ENCODE measurements around the gene NCBP2.

Gene NCBP2

DNA sequence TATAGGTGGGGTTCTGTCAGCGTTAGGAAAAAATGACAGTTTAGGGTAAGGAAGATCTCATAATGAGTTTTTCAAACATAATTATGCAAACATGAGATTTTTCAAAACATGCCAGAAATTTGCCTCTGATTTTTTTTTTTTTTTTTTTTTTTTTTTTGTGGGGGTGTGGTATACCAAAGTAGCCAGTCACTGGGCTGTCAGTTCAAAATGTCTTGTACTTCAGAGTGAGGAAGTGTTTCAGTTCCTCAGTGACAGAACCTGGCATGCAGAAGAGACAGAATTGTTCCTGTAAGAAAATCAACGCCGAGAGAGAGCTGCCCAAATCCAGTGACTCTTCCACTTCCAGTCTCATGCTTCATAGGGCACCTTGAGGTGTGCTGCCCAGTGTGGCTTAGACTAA is 9.7 kb downstream of the NCBP2 start:
- DNase-seq = no peak

GRCh38 chr3:196931828-196932587 is 10.3 kb downstream of the NCBP2 start:
- no peak for DNase-seq

DNA sequence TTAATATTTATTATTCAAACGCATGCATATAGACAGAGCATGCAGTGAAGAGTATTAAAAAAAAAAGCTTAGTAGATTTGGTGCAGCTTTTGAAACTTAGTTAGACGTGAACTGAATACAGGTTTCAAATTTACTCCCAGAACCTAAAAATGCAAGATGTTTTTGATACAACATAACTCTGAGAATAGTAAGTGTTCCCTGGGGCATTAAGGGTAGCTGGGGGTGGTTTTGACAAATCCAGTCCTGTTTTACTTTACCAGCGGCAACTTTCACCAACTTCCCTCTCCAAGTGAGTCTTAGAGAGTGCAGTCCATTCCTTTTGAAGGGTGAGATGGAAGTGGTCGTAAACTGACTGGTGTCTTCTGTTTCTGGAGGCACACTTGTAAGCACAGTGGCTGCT is 11.2 kb downstream of the NCBP2 start:
- DNase-seq = no peak

DNA sequence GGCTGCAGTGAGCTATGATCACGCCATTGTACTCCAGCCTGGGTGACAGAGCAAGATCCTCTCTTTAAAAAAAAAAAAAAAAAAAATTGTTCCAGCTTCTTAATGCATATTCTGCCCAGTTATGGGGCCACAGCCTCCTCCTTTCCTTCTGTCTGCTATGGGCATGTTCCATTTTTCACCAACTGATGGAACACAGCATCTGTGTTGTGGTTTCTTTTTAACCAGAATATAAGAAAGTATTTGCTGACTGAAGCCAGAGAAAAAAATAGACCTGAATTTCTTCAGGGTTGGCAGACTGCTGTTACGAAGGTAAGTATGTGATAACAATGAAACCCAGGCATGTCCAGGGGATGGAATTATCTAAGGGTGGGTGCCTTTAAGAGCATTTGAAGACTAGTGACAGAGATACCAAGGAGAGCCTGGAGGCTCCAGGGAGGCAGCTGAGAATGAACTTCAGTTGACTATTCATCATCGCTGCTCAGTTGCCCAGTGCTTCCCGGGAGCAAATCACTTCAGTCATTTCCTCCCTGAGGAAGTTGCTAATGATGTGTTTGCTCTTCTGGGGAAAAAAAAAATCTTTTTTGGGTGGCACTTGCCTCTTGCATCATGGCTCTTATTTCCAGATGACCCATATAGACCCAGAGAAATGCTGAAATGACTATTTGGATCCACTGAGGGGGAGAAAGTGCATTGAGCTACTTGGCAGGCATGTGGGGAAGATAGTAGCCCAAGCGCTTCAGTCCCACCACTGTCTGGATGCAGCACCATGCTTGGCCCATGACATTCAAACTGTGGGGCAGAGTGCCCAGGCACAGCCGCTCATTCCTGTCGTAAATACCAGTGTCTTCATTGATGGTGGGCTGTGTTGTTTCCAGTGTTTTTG is 14.5 kb downstream of the NCBP2 start:
- DNase-seq = no peak

DNA sequence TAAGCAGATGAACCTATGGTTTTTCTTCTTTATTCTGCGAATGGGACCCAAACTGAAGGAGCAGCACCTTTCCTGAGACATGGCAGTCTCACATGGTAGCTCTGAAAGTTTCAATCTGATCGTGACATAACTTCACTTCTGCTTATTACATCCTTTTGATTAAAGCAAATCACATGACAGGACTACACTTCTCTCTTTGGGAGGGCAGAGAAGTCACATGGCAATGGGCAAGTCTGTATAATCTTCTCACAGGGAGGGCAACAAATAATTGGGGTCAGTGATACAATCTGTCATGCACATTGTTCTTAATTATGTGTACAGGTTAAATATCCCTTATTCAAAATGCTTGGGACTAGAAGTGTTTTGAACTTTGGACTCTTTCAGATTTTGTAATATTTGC is 21.6 kb downstream of the NCBP2 start:
- DNase-seq = no peak

GRCh38 chr3:196918968-196919367 is 23.4 kb downstream of the NCBP2 start:
- no peak for DNase-seq

- DNase-seq = no peak
Observed at GRCh38 chr3:196916995-196917394, 25.3 kb downstream of the NCBP2 start.

- DNase-seq = no peak
Observed at GRCh38 chr3:196916221-196916620, 26.1 kb downstream of the NCBP2 start.

DNA sequence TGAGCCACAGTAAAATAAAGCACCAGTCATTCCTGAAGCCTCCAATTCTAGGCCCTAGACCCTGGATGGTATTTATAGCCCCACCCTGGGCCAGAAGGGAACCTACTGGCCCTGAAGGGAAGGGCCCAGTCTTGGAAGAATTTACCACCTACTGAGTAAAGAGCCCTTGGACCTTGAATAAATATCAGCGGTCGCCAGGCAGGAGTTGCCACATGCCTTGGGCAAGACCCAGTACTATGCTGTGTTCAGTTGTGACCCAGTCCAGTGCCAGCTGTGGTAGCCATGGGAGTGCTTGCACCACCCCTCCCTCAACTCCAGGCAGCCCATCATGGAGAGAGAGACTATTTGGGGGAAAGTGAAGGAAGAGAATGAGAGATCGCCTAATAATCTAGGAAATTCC is 27.0 kb downstream of the NCBP2 start:
- no peak for DNase-seq

GRCh38 chr3:196914866-196915265 is 27.5 kb downstream of the NCBP2 start:
- DNase-seq = no peak

DNA sequence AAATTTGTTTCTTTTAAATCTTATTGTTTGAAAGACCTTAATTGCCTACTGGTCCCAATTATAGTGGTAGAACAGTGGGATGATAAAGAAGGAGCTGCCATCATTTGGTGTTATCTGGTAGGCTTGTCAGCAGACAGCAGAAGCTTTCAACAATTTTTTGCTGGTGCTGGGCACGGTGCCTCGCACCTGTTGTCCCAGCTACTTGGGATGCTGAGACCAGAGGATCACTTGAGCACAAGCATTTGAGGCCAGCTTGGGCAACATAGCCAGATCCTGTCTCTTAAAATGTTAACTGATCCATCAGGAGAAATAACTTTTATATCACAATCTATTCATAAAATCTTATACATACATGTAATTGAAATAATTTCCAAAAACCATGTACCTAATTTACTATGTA is 38.6 kb downstream of the NCBP2 start:
- no peak for DNase-seq

DNA sequence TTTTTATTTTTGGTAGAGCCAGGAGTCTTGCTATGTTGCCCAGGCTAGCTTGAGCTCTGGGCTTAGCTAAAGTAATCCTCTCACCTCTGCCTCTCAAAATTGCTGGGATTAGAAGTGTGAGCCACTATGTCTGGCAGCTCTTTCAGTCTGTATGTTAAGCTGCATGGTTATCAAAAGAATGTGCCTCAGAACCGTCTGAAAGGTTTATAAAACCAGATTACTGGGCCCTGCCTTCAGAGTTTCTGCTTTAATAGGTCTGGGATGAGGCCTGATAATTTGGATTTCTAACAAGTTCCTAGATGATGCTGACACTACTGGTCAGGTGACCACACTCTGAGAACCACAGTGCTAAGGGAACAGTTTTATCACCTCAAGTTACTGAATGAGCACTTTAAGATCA is 40.0 kb downstream of the NCBP2 start:
- no peak for DNase-seq

GRCh38 chr3:196901768-196902167 is 40.6 kb downstream of the NCBP2 start:
- DNase-seq = no peak

DNA sequence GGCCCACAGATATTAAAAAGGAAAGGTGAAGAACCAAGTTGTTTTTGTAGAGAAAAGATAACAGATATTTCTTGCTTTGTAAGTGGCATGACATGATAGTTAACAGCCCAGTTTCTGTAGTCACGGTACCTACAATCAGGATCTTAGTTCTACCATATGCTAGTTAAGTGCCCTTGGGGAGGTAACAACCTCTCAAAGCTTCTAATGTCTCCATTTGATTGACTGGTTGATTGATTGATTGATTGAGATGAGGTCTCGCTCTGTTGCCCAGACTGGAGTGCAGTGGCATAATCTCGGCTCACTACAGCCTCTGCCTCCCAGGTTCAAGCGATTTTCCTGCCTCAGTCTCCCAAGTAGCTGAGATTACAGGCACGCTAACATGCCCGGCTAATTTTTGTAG is 46.1 kb downstream of the NCBP2 start:
- no peak for DNase-seq

- no peak for DNase-seq
Observed at GRCh38 chr3:196894557-196895295, 47.6 kb downstream of the NCBP2 start.

GRCh38 chr3:196889844-196890708 is 52.3 kb downstream of the NCBP2 start:
- no peak for DNase-seq

DNA sequence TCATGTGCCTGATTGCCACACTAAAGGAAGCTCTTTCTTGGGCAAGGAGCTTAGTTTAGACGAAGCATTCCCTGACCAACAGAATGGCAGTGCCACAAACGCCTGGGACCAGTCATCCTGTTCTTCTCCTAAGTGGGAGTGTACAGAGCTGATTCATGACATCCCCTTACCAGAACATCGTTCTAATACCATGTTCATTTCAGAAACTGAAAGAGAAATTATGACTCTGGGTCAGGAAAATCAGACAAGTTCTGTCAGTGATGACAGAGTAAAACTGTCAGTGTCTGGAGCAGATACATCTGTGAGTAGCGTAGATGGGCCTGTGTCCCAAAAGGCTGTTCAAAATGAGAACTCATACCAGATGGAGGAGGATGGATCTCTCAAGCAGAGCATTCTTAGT is 56.2 kb downstream of the NCBP2 start:
- DNase-seq = peak; percentile 64
